Measurements from ENCODE around the gene ENAM. TPM values are rescaled to one million over a fixed set of nuclear protein-coding genes. Genes with fewer than 3 reads are reported as not detected.
"Not testable (repeated sequence)": the region's sequence is repeated elsewhere in the genome, so short reads cannot be mapped to it uniquely, and the experiment has no call there.

The ENAM gene
- total and polyA plus RNA-seq, 10 of the 15 experiments (the other 5 are each of a cell fraction or from before 2014, with no cell fraction given), result 0.04 to 1.3 (median 0.21) TPM

- peak; percentile 21 for TF ChIP-seq SKIL (IDR thresholded peaks at IDR 0.05; ENCODE audit: low read depth, poor library complexity, severe bottlenecking)
Observed at GRCh38 chr4:70681704-70682103, 53.2 kb downstream of the ENAM start (continued).

- H3K27ac ChIP-seq (ENCODE audit: control insufficient read depth, insufficient read depth), result peak overlapping the region; percentile 53; the same call in 1 of the 2 replicates
- ChIA-PET POLR2A (interaction anchor here (0.6 to 1.4 kb wide), 4 partner anchors 12 to 48 kb away, joined by 3 read pairs; no protein-coding TSS in a partner anchor), CTCF (interaction anchor here (0.6 to 2.8 kb wide), 7 partner anchors 11 to 55 kb away, joined by 3 to 25 read pairs (median 5); partner anchors contain the start of gene JCHAIN), SMC1A (ENCODE audit: uncharacterized antibody, unreplicated experiment) (interaction anchor here (1.4 to 12.8 kb wide), 5 partner anchors 8 to 25 kb away, joined by 3 to 170 read pairs (median 8); partner anchors contain the start of gene JCHAIN), RAD21 (ENCODE audit: unreplicated experiment) (interaction anchor here (1.4 to 3.5 kb wide), 2 partner anchors 15 to 26 kb away, joined by 5 to 24 read pairs; partner anchors contain the start of gene JCHAIN)
- H3K79me2 ChIP-seq (ENCODE audit: control insufficient read depth, insufficient read depth, low read length); H3K27me3 ChIP-seq (replicated peaks in 1 of 2; ENCODE audit: control insufficient read depth in 2 of 2, insufficient read depth in 2 of 2, low read length in 1 of 2); BruUV-seq (replicated peaks); ATAC-seq; H3K36me3 ChIP-seq (ENCODE audit: control insufficient read depth in 2 of 2, insufficient read depth in 2 of 2, low read length in 1 of 2); H3K9ac ChIP-seq (ENCODE audit: control insufficient read depth, insufficient read depth, low read length); FAIRE-seq; H3K9me3 ChIP-seq (replicated peaks; ENCODE audit: control insufficient read depth, insufficient read depth, low read length); H3K4me3 ChIP-seq; H2AFZ ChIP-seq (ENCODE audit: control insufficient read depth, low read depth, low read length); DNase-seq (ENCODE audit: low read depth, low spot score); H4K20me1 ChIP-seq (ENCODE audit: control insufficient read depth, insufficient read depth): not testable (repeated sequence)
- peaks cover 39% of the 10 kb centered on the region for H3K4me1 ChIP-seq (ENCODE audit: control insufficient read depth, insufficient read depth, low read length)
- WGBS (ENCODE audit: insufficient coverage, insufficient replicate concordance, low lambda C conversion rate, missing lambda C conversion rate), result 79% methylated on average over 3 of the region's 3 CpGs
- in situ Hi-C loops (cut with MboI), result loop anchor here (25.0 kb wide), 1 partner anchor 1620 kb away; no protein-coding TSS in a partner anchor
- peak overlapping the region; percentile 7; the same call in 1 of the 2 replicates for H3K4me2 ChIP-seq (ENCODE audit: control insufficient read depth, insufficient read depth)
- intact Hi-C loops (cut with micrococcal nuclease; ENCODE audit: unreplicated experiment), result loop anchor here (10.0 kb wide), 1 partner anchor 313 kb away; the partner anchor contains the start of gene DCK
Observed at GRCh38 chr4:70682142-70682541, 53.6 kb downstream of the ENAM start.

Measured in GM12878 (cell line).